Measurements from ENCODE around the gene AP3M1.
A peak's percentile ranks its signal among the peaks of the same experiment; 100 is the strongest.

Gene AP3M1

DNA sequence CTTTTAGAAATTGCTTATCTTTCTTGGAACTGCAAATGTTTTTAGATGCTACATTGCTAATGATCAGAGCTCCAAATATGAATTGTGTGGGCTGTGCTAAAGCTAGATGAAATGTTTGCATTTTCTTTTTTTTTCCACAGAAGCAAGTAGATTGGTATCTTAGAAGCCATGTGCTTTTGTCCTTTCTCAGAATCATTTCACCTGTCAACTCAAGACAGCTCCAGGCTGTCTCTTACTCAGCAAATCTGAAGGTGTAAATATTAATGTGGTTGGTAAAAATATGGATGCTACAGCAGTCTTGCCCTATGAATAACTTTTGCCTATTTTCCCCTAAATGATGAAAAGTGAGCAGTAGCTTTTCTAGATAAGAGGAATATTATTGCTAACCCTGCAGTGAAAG, 41.2 kb downstream of the AP3M1 start:
- no peak overlapping the region for H3K27ac ChIP-seq (ENCODE audit: extremely low read depth, low read depth, low read length)
- no peaks in the 10 kb centered on the region for H3K9me3 ChIP-seq (ENCODE audit: control insufficient read depth, insufficient read depth, low read depth, low read length)
- H3K4me3 ChIP-seq (ENCODE audit: low read depth, low read length), result no peak overlapping the region
- H3K36me3 ChIP-seq (ENCODE audit: control insufficient read depth in 2 of 2, insufficient read depth in 1 of 2, low read length in 2 of 2), result peaks cover 24 to 95% of the 10 kb centered on the region in 2 experiments
- TF ChIP-seq KLF16 (tag by site-specific recombination; IDR thresholded peaks at IDR 0.05) (no peak), ZNF23 (tag by site-specific recombination; IDR thresholded peaks at IDR 0.05; ENCODE audit: borderline replicate concordance) (no peak), ZNF24 (tag by site-specific recombination; IDR thresholded peaks at IDR 0.05) (no peak), ZNF707 (tag by site-specific recombination; IDR thresholded peaks at IDR 0.05) (no peak), ZNF133 (tag by site-specific recombination; IDR thresholded peaks at IDR 0.05) (no peak), YY1 (tag by site-specific recombination; IDR thresholded peaks at IDR 0.05) (no peak), ZNF426 (tag by site-specific recombination; IDR thresholded peaks at IDR 0.05) (no peak), ZNF521 (tag by site-specific recombination; IDR thresholded peaks at IDR 0.05) (no peak), ZNF202 (tag by site-specific recombination; IDR thresholded peaks at IDR 0.05; ENCODE audit: borderline replicate concordance) (no peak), HOXC10 (CRISPR knock-in tag; IDR thresholded peaks at IDR 0.05) (no peak), ZXDB (tag by site-specific recombination; IDR thresholded peaks at IDR 0.05) (no peak), ZNF433 (tag by site-specific recombination; IDR thresholded peaks at IDR 0.05; ENCODE audit: low read depth) (no peak), ZNF366 (tag by site-specific recombination; conservative IDR thresholded peaks at IDR 0.05) (no peak), ZNF274 (IDR thresholded peaks at IDR 0.05; ENCODE audit: low read length) (no peak), ZNF274 (tag by site-specific recombination; IDR thresholded peaks at IDR 0.05; ENCODE audit: borderline replicate concordance) (no peak), ZNF138 (tag by site-specific recombination; IDR thresholded peaks at IDR 0.05; ENCODE audit: borderline replicate concordance) (no peak), ZNF155 (tag by site-specific recombination; IDR thresholded peaks at IDR 0.05) (no peak)
- TF ChIP-seq, protein P1, sequence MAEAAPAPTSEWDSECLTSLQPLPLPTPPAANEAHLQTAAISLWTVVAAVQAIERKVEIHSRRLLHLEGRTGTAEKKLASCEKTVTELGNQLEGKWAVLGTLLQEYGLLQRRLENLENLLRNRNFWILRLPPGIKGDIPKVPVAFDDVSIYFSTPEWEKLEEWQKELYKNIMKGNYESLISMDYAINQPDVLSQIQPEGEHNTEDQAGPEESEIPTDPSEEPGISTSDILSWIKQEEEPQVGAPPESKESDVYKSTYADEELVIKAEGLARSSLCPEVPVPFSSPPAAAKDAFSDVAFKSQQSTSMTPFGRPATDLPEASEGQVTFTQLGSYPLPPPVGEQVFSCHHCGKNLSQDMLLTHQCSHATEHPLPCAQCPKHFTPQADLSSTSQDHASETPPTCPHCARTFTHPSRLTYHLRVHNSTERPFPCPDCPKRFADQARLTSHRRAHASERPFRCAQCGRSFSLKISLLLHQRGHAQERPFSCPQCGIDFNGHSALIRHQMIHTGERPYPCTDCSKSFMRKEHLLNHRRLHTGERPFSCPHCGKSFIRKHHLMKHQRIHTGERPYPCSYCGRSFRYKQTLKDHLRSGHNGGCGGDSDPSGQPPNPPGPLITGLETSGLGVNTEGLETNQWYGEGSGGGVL (tag by site-specific recombination; IDR thresholded peaks at IDR 0.05), result no peak
- TF ChIP-seq, protein P2, sequence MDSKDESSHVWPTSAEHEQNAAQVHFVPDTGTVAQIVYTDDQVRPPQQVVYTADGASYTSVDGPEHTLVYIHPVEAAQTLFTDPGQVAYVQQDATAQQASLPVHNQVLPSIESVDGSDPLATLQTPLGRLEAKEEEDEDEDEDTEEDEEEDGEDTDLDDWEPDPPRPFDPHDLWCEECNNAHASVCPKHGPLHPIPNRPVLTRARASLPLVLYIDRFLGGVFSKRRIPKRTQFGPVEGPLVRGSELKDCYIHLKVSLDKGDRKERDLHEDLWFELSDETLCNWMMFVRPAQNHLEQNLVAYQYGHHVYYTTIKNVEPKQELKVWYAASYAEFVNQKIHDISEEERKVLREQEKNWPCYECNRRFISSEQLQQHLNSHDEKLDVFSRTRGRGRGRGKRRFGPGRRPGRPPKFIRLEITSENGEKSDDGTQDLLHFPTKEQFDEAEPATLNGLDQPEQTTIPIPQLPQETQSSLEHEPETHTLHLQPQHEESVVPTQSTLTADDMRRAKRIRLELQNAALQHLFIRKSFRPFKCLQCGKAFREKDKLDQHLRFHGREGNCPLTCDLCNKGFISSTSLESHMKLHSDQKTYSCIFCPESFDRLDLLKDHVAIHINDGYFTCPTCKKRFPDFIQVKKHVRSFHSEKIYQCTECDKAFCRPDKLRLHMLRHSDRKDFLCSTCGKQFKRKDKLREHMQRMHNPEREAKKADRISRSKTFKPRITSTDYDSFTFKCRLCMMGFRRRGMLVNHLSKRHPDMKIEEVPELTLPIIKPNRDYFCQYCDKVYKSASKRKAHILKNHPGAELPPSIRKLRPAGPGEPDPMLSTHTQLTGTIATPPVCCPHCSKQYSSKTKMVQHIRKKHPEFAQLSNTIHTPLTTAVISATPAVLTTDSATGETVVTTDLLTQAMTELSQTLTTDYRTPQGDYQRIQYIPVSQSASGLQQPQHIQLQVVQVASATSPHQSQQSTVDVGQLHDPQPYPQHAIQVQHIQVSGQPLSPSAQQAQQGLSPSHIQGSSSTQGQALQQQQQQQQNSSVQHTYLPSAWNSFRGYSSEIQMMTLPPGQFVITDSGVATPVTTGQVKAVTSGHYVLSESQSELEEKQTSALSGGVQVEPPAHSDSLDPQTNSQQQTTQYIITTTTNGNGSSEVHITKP (tag by site-specific recombination; IDR thresholded peaks at IDR 0.05), result no peak
- ChIA-PET CTCF (interaction anchor here (0.6 to 2.5 kb wide), 5 partner anchors 12 to 230 kb away, joined by 3 to 8 read pairs (median 4); no protein-coding TSS in a partner anchor), POLR2A (interaction anchor here (0.6 kb wide), 1 partner anchor 1144 kb away, joined by 3 read pairs; no protein-coding TSS in a partner anchor)
- H3K4me1 ChIP-seq (ENCODE audit: control insufficient read depth, insufficient read depth, low read length), result no peaks in the 10 kb centered on the region

DNA sequence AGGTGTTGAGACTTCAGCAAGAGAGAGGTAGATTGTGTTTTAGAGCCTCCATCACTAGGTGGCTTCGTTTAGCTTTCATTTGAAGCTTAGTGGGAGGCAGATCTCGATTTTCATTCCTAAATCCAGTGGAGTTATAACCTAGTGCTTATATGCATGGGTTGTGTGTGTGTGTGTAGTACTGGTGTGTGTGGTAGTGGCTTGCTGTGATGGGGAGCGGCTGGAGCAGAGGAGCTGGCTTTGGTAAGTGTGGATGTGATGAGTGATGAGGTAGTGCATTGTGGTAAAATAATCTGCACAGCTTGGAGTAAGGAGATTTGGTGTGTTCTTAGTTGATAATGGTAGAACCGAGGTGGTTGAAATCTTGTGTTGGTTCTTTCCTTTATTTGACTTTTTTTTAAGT, 43.2 kb downstream of the AP3M1 start:
- H3K4me3 ChIP-seq (ENCODE audit: low read depth, low read length), result no peak overlapping the region
- no peak overlapping the region for H3K27ac ChIP-seq (ENCODE audit: extremely low read depth, low read depth, low read length)
- POLR2A ChIA-PET, result no interaction called here
- H3K9me3 ChIP-seq (ENCODE audit: control insufficient read depth, insufficient read depth, low read depth, low read length), result no peaks in the 10 kb centered on the region
- H3K36me3 ChIP-seq (ENCODE audit: control insufficient read depth in 2 of 2, insufficient read depth in 1 of 2, low read length in 2 of 2), result peaks cover 20 to 93% of the 10 kb centered on the region in 2 experiments
- CTCF ChIA-PET, result interaction anchor here (0.7 to 2.5 kb wide), 7 partner anchors 28 to 1128 kb away, joined by 3 to 7 read pairs (median 3); partner anchors contain the start of gene COMTD1
- TF ChIP-seq KLF8 (tag by site-specific recombination; IDR thresholded peaks at IDR 0.05), result no peak
- TF ChIP-seq ZNF221 (tag by site-specific recombination; IDR thresholded peaks at IDR 0.05; ENCODE audit: borderline replicate concordance), result no peak
- peak; percentile 37; the same call in 1 of the 2 replicates for TF ChIP-seq ZNF654 (tag by site-specific recombination; IDR thresholded peaks at IDR 0.05; ENCODE audit: low read depth)
- TF ChIP-seq, protein P3, sequence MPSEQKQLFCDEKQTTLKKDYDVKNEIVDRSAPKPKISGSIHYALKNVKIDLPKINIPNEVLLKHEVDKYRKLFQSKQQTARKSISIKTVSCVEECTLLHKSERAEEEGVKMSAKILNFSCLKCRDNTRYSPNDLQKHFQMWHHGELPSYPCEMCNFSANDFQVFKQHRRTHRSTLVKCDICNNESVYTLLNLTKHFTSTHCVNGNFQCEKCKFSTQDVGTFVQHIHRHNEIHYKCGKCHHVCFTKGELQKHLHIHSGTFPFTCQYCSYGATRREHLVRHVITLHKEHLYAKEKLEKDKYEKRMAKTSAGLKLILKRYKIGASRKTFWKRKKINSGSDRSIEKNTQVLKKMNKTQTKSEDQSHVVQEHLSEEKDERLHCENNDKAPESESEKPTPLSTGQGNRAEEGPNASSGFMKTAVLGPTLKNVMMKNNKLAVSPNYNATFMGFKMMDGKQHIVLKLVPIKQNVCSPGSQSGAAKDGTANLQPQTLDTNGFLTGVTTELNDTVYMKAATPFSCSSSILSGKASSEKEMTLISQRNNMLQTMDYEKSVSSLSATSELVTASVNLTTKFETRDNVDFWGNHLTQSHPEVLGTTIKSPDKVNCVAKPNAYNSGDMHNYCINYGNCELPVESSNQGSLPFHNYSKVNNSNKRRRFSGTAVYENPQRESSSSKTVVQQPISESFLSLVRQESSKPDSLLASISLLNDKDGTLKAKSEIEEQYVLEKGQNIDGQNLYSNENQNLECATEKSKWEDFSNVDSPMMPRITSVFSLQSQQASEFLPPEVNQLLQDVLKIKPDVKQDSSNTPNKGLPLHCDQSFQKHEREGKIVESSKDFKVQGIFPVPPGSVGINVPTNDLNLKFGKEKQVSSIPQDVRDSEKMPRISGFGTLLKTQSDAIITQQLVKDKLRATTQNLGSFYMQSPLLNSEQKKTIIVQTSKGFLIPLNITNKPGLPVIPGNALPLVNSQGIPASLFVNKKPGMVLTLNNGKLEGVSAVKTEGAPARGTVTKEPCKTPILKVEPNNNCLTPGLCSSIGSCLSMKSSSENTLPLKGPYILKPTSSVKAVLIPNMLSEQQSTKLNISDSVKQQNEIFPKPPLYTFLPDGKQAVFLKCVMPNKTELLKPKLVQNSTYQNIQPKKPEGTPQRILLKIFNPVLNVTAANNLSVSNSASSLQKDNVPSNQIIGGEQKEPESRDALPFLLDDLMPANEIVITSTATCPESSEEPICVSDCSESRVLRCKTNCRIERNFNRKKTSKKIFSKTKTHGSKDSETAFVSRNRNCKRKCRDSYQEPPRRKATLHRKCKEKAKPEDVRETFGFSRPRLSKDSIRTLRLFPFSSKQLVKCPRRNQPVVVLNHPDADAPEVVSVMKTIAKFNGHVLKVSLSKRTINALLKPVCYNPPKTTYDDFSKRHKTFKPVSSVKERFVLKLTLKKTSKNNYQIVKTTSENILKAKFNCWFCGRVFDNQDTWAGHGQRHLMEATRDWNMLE (tag by site-specific recombination; conservative IDR thresholded peaks at IDR 0.05; ENCODE audit: low read depth), result no peak
- TF ChIP-seq ZNF239 (tag by site-specific recombination; IDR thresholded peaks at IDR 0.05), result no peak
- H3K4me1 ChIP-seq (ENCODE audit: control insufficient read depth, insufficient read depth, low read length), result no peaks in the 10 kb centered on the region
